Upper lobe of left lung (tissue), 4 donors: Measurements from ENCODE around the gene ANGPTL3.

Source experiments
- CTCF ChIP-seq, 6 experiments: fragments of 450-650 bp in 4 of 6; fragments of 200-600 bp in 2 of 6; sonication (generic) in 2 of 6; IDR thresholded peaks; one replicate each; pipeline ENCODE4 v1.5.1; 2016 to 2019; ENCODE audit warnings: antibody characterized with exemption in 6 of 6
- POLR2AphosphoS5 ChIP-seq, 2 donors: sonication (generic); formaldehyde crosslinking; IDR thresholded peaks; one replicate each; pipeline ENCODE4 v1.5.1; 2017; ENCODE audit warnings: antibody characterized with exemption in 2 of 2

DNA sequence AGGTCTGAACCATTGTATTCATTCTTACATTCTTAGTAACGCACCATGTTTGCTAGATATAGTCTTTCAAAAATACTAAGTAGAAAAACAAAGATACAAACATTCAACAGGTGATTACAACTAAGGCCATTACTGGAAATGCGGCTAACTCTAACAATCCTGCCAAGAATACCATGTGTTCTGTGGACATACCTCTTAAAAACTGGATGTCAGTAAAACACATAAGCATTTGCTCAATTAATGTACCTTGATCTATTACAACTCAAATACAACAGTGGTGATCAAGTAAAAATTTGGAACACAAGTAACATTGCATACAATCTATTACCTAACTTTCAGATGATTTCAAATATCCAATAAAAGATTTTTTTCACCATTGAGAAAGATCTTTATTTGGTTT is 15.4 kb downstream of the ANGPTL3 start:
- no peak for TF ChIP-seq CTCF (IDR thresholded peaks at IDR 0.05)
- TF ChIP-seq POLR2AphosphoS5 (IDR thresholded peaks at IDR 0.05): no peak
